Measurements from ENCODE around the gene NEK9. TPM values are rescaled to one million over a fixed set of nuclear protein-coding genes. Genes with fewer than 3 reads are reported as not detected.

NEK9 gene
- total and polyA plus RNA-seq, 2 donors (not counting 3 experiments of a cell fraction or from before 2014, with no cell fraction given), result 22.1 to 65.1 TPM

DNA sequence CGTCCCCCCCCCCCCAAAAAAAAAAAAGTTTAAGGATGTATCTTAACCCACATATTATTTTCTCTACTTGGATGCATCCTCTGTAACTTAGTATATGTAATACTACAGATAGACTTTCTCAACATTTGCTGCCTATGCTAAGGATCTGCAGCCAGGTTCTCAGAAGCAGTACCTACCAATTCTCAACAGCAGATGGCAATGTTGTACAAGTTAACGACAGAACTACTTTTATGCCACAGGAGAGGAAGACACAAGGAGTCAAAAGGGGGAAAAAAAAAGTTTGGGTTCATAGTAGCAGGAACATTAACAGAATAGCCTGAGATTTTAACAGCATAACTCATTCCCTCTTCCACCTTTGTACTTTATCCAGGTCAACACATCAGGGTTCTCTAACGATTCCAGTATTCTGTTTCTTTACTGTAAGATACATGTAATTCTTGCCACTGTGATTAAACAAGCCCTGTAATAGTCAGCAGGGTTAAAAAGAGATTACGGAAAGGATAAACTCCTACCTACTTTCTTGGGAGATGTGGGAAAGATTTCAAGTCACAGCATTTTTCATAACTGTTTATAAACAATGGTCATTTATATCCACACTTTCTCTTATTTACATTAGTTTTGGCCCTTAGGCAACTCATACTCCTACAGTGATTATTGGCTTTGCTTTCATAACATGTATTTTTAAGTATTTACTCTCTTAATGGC, 5.7 kb upstream of the NEK9 start:
- Histone ChIP-seq H3K4me2 (ENCODE audit: insufficient read depth, low read length) (no peak overlapping the region), H3K9ac (replicated peaks; ENCODE audit: extremely low read depth, insufficient read depth, low read length) (no peak overlapping the region), H4K20me1 (replicated peaks; ENCODE audit: control insufficient read depth, extremely low read depth, insufficient read depth, low read length) (no peaks in the 10 kb centered on the region), H3K36me3 (ENCODE audit: control insufficient read depth in 2 of 2, extremely low read depth in 1 of 2, insufficient read depth in 2 of 2, low read length in 2 of 2) (peaks cover 9 to 10% of the 10 kb centered on the region in 2 experiments), H3K79me2 (ENCODE audit: control insufficient read depth, insufficient read depth, low read length) (no peaks in the 10 kb centered on the region), H3K4me1 (ENCODE audit: control insufficient read depth, extremely low read depth, insufficient read depth, low read length) (peaks cover 10% of the 10 kb centered on the region), H3K27me3 (ENCODE audit: control insufficient read depth in 2 of 2, insufficient read depth in 2 of 2, low read length in 2 of 2) (no peaks in the 10 kb centered on the region), H3K9me1 (replicated peaks; ENCODE audit: control insufficient read depth, extremely low read depth, insufficient read depth, low read length) (no peaks in the 10 kb centered on the region), H3K9me3 (replicated peaks; ENCODE audit: control insufficient read depth, insufficient read depth, low read length) (no peaks in the 10 kb centered on the region), H3K4me3 (replicated peaks in 1 of 3; ENCODE audit: insufficient read depth in 1 of 3, low read depth in 1 of 3, low read length in 3 of 3) (no peak overlapping the region), H3K27ac (ENCODE audit: insufficient read depth, low read depth, low read length) (no peak overlapping the region), H2AFZ (ENCODE audit: low read depth, low read length) (no peak overlapping the region)
- BruUV-seq (replicated peaks), result no TSS peak
- CTCF ChIA-PET, result interaction anchor here (0.6 to 7.1 kb wide), 9 partner anchors 9 to 424 kb away, joined by 3 to 77 read pairs (median 4); no protein-coding TSS in a partner anchor
- TF ChIP-seq, protein P1, sequence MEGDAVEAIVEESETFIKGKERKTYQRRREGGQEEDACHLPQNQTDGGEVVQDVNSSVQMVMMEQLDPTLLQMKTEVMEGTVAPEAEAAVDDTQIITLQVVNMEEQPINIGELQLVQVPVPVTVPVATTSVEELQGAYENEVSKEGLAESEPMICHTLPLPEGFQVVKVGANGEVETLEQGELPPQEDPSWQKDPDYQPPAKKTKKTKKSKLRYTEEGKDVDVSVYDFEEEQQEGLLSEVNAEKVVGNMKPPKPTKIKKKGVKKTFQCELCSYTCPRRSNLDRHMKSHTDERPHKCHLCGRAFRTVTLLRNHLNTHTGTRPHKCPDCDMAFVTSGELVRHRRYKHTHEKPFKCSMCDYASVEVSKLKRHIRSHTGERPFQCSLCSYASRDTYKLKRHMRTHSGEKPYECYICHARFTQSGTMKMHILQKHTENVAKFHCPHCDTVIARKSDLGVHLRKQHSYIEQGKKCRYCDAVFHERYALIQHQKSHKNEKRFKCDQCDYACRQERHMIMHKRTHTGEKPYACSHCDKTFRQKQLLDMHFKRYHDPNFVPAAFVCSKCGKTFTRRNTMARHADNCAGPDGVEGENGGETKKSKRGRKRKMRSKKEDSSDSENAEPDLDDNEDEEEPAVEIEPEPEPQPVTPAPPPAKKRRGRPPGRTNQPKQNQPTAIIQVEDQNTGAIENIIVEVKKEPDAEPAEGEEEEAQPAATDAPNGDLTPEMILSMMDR (IDR thresholded peaks at IDR 0.05; ENCODE audit: extremely low read depth in 1 of 2, insufficient read depth in 1 of 2, low read depth in 1 of 2, low read length in 2 of 2), result peak; percentile 38 to 55
- TF ChIP-seq JUN (IDR thresholded peaks at IDR 0.05; ENCODE audit: borderline replicate concordance, insufficient read depth, insufficient read length, low read depth), result no peak
- POLR2A ChIA-PET, result interaction anchor here (0.7 kb wide), 1 partner anchor 163 kb away, joined by 4 read pairs; no protein-coding TSS in a partner anchor
- peak; percentile 81 for DNase-seq (ENCODE audit: low read depth, low spot score)
- intact Hi-C loops (cut with micrococcal nuclease) (loop anchor here (1.0 to 10.0 kb wide), 4 partner anchors 164 to 432 kb away; no protein-coding TSS in a partner anchor), dilution Hi-C loops (cut with MboI; ENCODE audit: extremely low pct_ligation_motif_present, low sequenced_read_pairs) (loop anchor here (25.0 kb wide), 1 partner anchor 155 kb away; the partner anchor contains the start of gene FOS)
- FAIRE-seq, result peak; percentile 83

GRCh38 chr14:75128596-75128990, 1.7 kb upstream of the NEK9 start:
- H3K79me2 ChIP-seq (ENCODE audit: control insufficient read depth, insufficient read depth, low read length), result peaks cover 17% of the 10 kb centered on the region
- no peak overlapping the region for H3K9ac ChIP-seq (replicated peaks; ENCODE audit: extremely low read depth, insufficient read depth, low read length)
- ChIA-PET CTCF (interaction anchor here (1.0 to 7.1 kb wide), 5 partner anchors 11 to 360 kb away, joined by 3 to 77 read pairs (median 6); no protein-coding TSS in a partner anchor), POLR2A (no interaction called here)
- dilution Hi-C loops (cut with MboI; ENCODE audit: extremely low pct_ligation_motif_present, low sequenced_read_pairs), result loop anchor here (25.0 kb wide), 1 partner anchor 159 kb away; the partner anchor contains the start of gene FOS
- no peak for FAIRE-seq
- no peak overlapping the region for H3K4me2 ChIP-seq (ENCODE audit: insufficient read depth, low read length)
- BruUV-seq (replicated peaks), result no TSS peak
- no peaks in the 10 kb centered on the region for H3K9me1 ChIP-seq (replicated peaks; ENCODE audit: control insufficient read depth, extremely low read depth, insufficient read depth, low read length)
- no peak overlapping the region for H3K27ac ChIP-seq (ENCODE audit: insufficient read depth, low read depth, low read length)
- no peaks in the 10 kb centered on the region for H4K20me1 ChIP-seq (replicated peaks; ENCODE audit: control insufficient read depth, extremely low read depth, insufficient read depth, low read length)
- no peak overlapping the region for H3K4me3 ChIP-seq (replicated peaks in 1 of 3; ENCODE audit: insufficient read depth in 1 of 3, low read depth in 1 of 3, low read length in 3 of 3)
- peaks cover 1 to 3% of the 10 kb centered on the region in 2 experiments for H3K36me3 ChIP-seq (ENCODE audit: control insufficient read depth in 2 of 2, extremely low read depth in 1 of 2, insufficient read depth in 2 of 2, low read length in 2 of 2)
- intact Hi-C loops (cut with micrococcal nuclease), result no loop called here
- DNase-seq (ENCODE audit: low read depth, low spot score), result no peak
- H2AFZ ChIP-seq (ENCODE audit: low read depth, low read length), result no peak overlapping the region
- peaks cover 41% of the 10 kb centered on the region for H3K4me1 ChIP-seq (ENCODE audit: control insufficient read depth, extremely low read depth, insufficient read depth, low read length)
- H3K9me3 ChIP-seq (replicated peaks; ENCODE audit: control insufficient read depth, insufficient read depth, low read length), result no peaks in the 10 kb centered on the region
- TF ChIP-seq MYC (IDR thresholded peaks at IDR 0.05; ENCODE audit: low read depth, low read length) (no peak), JUN (IDR thresholded peaks at IDR 0.05; ENCODE audit: borderline replicate concordance, insufficient read depth, insufficient read length, low read depth) (no peak), POLR2A (IDR thresholded peaks at IDR 0.05; ENCODE audit: low read depth, low read length) (no peak), EZH2 (IDR thresholded peaks at IDR 0.05; ENCODE audit: borderline replicate concordance, low read depth, low read length, severe bottlenecking) (no peak), POLR2AphosphoS5 (IDR thresholded peaks at IDR 0.05; ENCODE audit: insufficient read depth, low read depth, low read length) (no peak), GATA2 (IDR thresholded peaks at IDR 0.05; ENCODE audit: insufficient read depth, insufficient read length, low read depth, low read length) (no peak), FOS (IDR thresholded peaks at IDR 0.05; ENCODE audit: borderline replicate concordance, insufficient read depth, low read length) (no peak), MAX (IDR thresholded peaks at IDR 0.05; ENCODE audit: insufficient read depth, insufficient read length) (no peak)
- TF ChIP-seq, protein P1 (IDR thresholded peaks at IDR 0.05; ENCODE audit: extremely low read depth in 1 of 2, insufficient read depth in 1 of 2, low read depth in 1 of 2, low read length in 2 of 2), result no peak
- H3K27me3 ChIP-seq (ENCODE audit: control insufficient read depth in 2 of 2, insufficient read depth in 2 of 2, low read length in 2 of 2), result no peaks in the 10 kb centered on the region
